ENCODE results near the gene DLK1. TPM values are rescaled to one million over a fixed set of nuclear protein-coding genes. Genes with fewer than 3 reads are reported as not detected.

DLK1 gene
- total RNA-seq, 1 donor from 2014 or later = 8.6 TPM

- no peak for TF ChIP-seq POLR2AphosphoS5 (IDR thresholded peaks at IDR 0.05; ENCODE audit: insufficient read depth in 1 of 2, low read depth in 1 of 2)
- TF ChIP-seq POLR2A (IDR thresholded peaks at IDR 0.05) = no peak
- TF ChIP-seq, protein P1, sequence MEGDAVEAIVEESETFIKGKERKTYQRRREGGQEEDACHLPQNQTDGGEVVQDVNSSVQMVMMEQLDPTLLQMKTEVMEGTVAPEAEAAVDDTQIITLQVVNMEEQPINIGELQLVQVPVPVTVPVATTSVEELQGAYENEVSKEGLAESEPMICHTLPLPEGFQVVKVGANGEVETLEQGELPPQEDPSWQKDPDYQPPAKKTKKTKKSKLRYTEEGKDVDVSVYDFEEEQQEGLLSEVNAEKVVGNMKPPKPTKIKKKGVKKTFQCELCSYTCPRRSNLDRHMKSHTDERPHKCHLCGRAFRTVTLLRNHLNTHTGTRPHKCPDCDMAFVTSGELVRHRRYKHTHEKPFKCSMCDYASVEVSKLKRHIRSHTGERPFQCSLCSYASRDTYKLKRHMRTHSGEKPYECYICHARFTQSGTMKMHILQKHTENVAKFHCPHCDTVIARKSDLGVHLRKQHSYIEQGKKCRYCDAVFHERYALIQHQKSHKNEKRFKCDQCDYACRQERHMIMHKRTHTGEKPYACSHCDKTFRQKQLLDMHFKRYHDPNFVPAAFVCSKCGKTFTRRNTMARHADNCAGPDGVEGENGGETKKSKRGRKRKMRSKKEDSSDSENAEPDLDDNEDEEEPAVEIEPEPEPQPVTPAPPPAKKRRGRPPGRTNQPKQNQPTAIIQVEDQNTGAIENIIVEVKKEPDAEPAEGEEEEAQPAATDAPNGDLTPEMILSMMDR (IDR thresholded peaks at IDR 0.05) = no peak
- Histone ChIP-seq H3K27ac (no peak overlapping the region), H3K4me1 (no peaks in the 10 kb centered on the region), H3K9me3 (no peaks in the 10 kb centered on the region), H3K4me3 (no peak overlapping the region), H3K27me3 (no peaks in the 10 kb centered on the region), H3K36me3 (no peaks in the 10 kb centered on the region)
- intact Hi-C loops (cut with DNase I) = no loop called here
- DNase-seq (ENCODE audit: extremely low spot score in 2 of 2) = no peak
These were observed 2.2 kb upstream of the DLK1 start for GRCh38 chr14:100724536-100724935.

DNA sequence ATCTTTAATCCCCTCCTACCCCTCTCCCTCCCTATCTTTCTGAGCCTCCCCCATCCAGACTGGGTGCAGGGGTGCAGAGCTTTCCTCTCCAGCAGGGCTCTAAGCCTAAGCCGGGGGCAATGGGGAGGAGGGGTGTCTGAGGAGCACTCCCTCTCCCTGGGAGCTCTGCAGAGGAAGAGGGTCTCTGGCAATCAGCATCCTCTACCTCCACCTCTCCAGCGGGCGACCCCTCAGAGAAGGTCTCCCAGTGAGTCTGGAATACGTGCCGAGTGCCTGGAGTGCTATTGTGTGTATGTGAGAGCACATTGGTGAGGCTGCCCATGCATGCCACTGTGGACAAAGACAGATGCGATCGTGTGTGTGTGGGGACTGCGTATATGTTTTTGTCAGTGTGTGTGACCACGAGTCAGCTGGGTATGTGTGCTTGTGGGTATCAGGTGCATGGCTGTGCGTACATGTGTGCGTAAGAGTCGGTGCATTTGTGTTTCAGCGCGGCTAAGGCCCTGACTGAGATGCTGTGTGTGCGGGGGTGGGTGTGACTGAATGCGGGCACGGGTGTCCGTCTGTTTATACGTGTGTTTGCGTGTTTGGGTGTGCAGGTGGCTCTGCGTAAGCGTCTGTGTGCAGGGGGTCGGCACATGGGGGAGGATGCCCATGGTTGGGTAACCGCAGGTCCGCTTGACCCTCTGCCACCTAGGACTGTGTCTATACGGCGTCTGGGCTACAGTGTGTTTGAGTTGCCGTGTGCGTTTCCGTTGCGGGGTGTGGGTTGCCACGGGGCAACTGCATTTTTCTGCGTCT, 905 bp upstream of the DLK1 start:
- H3K27ac ChIP-seq = no peak overlapping the region
- no peaks in the 10 kb centered on the region for H3K36me3 ChIP-seq
- DNase-seq (ENCODE audit: extremely low spot score in 2 of 2) = no peak
- H3K4me1 ChIP-seq = no peaks in the 10 kb centered on the region
- intact Hi-C loops (cut with DNase I) = no loop called here
- no peaks in the 10 kb centered on the region for H3K9me3 ChIP-seq
- no peaks in the 10 kb centered on the region for H3K27me3 ChIP-seq
- TF ChIP-seq POLR2AphosphoS5 (IDR thresholded peaks at IDR 0.05; ENCODE audit: insufficient read depth in 1 of 2, low read depth in 1 of 2) (no peak), POLR2A (IDR thresholded peaks at IDR 0.05) (no peak)
- TF ChIP-seq, protein P1 (IDR thresholded peaks at IDR 0.05) = no peak
- no peak overlapping the region for H3K4me3 ChIP-seq

DNA sequence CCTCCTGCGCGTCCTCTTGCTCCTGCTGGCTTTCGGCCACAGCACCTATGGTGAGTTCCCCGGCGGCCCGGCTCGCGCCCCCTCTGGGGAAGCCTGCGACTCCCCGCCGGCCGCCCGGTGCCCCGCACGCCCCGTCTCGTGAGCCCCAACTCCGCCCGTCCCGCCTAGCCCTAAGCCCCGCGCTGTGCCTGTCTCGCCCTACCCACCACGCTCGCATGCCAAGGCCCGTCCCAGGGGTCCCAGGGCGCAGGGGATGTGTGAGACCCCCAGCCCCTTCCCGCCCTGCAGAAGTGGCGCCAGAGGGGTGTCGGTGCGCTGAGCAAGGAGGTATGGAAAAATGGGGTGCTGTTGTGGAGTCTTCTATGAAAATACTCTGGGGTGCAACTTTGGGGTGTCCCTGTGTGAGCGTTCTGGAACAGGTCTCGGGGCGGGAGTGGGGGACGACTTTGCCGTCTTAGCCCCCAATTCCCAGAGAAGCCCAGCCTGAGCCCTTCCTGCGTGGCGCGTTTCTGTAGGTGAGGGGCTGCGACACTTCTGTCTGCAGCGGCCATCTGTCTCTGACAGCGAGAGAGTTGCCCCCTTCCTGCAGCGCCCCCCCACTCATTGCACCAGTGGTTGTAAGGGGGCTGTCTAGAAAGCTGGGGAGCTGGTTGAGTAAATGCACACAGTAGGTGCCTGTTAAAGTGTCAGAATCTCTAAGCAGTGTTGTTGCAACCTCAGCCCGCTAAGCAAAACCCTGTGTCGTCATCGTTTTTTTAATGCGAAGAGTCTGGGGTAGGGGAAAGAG, 587 bp downstream of the DLK1 start:
- no peak for DNase-seq (ENCODE audit: extremely low spot score in 2 of 2)
- H3K4me3 ChIP-seq = no peak overlapping the region
- TF ChIP-seq POLR2AphosphoS5 (IDR thresholded peaks at IDR 0.05; ENCODE audit: insufficient read depth in 1 of 2, low read depth in 1 of 2) = no peak
- no peak for TF ChIP-seq POLR2A (IDR thresholded peaks at IDR 0.05)
- TF ChIP-seq, protein P1 (IDR thresholded peaks at IDR 0.05) = no peak
- no peaks in the 10 kb centered on the region for H3K36me3 ChIP-seq
- no peaks in the 10 kb centered on the region for H3K27me3 ChIP-seq
- intact Hi-C loops (cut with DNase I) = no loop called here
- H3K4me1 ChIP-seq = no peaks in the 10 kb centered on the region
- no peak overlapping the region for H3K27ac ChIP-seq
- H3K9me3 ChIP-seq = no peaks in the 10 kb centered on the region

GRCh38 chr14:100727873-100728240, 1.2 kb downstream of the DLK1 start:
- TF ChIP-seq, protein P1 (IDR thresholded peaks at IDR 0.05) = no peak
- TF ChIP-seq POLR2AphosphoS5 (IDR thresholded peaks at IDR 0.05; ENCODE audit: insufficient read depth in 1 of 2, low read depth in 1 of 2) (no peak), POLR2A (IDR thresholded peaks at IDR 0.05) (no peak)
- DNase-seq (ENCODE audit: extremely low spot score in 2 of 2) = no peak
- H3K4me1 ChIP-seq = no peaks in the 10 kb centered on the region
- no peaks in the 10 kb centered on the region for H3K36me3 ChIP-seq
- no peaks in the 10 kb centered on the region for H3K27me3 ChIP-seq
- no peaks in the 10 kb centered on the region for H3K9me3 ChIP-seq
- intact Hi-C loops (cut with DNase I) = loop anchor here (1.0 kb wide), 1 partner anchor 43 kb away; no protein-coding TSS in a partner anchor
- H3K4me3 ChIP-seq = no peak overlapping the region
- H3K27ac ChIP-seq = no peak overlapping the region

Data from vagina (tissue), 2 donors.